Lower leg skin (tissue), 4 donors: Measurements from ENCODE around the gene SNRPB2. TPM values are rescaled to one million over a fixed set of nuclear protein-coding genes. Genes with fewer than 3 reads are reported as not detected.

Experiments
- DNase-seq, 2 donors: peaks; one replicate each; pipeline ENCODE4 v3.0.0-alpha.2; 2019; ENCODE audit warnings: low spot score in 2 of 2
- H3K4me3 ChIP-seq: fragments of 200-600 bp; sonication (generic); 2 replicates; pipeline ENCODE4 v1.5.1; 2017; ENCODE audit warnings: mild to moderate bottlenecking, low read depth; ENCODE audit not compliant: poor library complexity, severe bottlenecking
- CTCF ChIP-seq, 3 donors: fragments of 450-650 bp; IDR thresholded peaks; one replicate each; pipeline ENCODE4 v1.5.1; 2016; ENCODE audit warnings: antibody characterized with exemption in 3 of 3, mild to moderate bottlenecking in 3 of 3, moderate library complexity in 2 of 3
- POLR2A ChIP-seq, 2 donors: fragments of 450-650 bp; IDR thresholded peaks; one replicate each; pipeline ENCODE4 v1.6.1; 2016 to 2017; ENCODE audit warnings: antibody characterized with exemption in 2 of 2, mild to moderate bottlenecking in 1 of 2, moderate library complexity in 1 of 2
- WGBS, 2 donors: methylation state at CpG; one replicate each; pipeline ENCODE4 v1.1.5; 2018; 5-methylcytosine and 5-hydroxymethylcytosine counted together
- intact Hi-C: fragments of 100-400 bp; cut with DNase I; formaldehyde crosslinking; loops from one replicate; pipeline ENCODE4 v1.15.0; 2023; ENCODE audit warnings: low total_unique reads
- total RNA-seq, 4 donors: library from RNA; depleted of rRNA; stranded (reverse); fragments of >200 nt; gene quantifications; one replicate each; pipeline ENCODE4 v1.1.0, GENCODE V29; 2016

The SNRPB2 gene
- total RNA-seq, 4 donors from 2014 or later = 15.8 to 32.2 (median 19.7) TPM

- no peak overlapping the region for H3K4me3 ChIP-seq
- DNase-seq = no peak
- no peak for TF ChIP-seq CTCF (IDR thresholded peaks at IDR 0.05)
- TF ChIP-seq POLR2A (IDR thresholded peaks at IDR 0.05) = no peak
- intact Hi-C loops = no loop called here
Measured at GRCh38 chr20:16692442-16692841, 37.4 kb upstream of the SNRPB2 start.

- TF ChIP-seq CTCF (IDR thresholded peaks at IDR 0.05) (no peak), POLR2A (IDR thresholded peaks at IDR 0.05) (no peak)
- no peak overlapping the region for H3K4me3 ChIP-seq
- WGBS, 2 donors = 98 to 100% methylated on average over 1 of the region's 1 CpG
- DNase-seq = no peak
- intact Hi-C loops = no loop called here
Measured at GRCh38 chr20:16693278-16693677, 36.5 kb upstream of the SNRPB2 start.

- DNase-seq = no peak
- TF ChIP-seq CTCF (IDR thresholded peaks at IDR 0.05) (no peak), POLR2A (IDR thresholded peaks at IDR 0.05) (no peak)
- no peak overlapping the region for H3K4me3 ChIP-seq
- intact Hi-C loops = no loop called here
- 59 to 60% methylated on average over 3 of the region's 3 CpGs for WGBS, 2 donors
Measured at GRCh38 chr20:16694161-16694560, 35.7 kb upstream of the SNRPB2 start.

- H3K4me3 ChIP-seq = no peak overlapping the region
- TF ChIP-seq POLR2A (IDR thresholded peaks at IDR 0.05) (no peak), CTCF (IDR thresholded peaks at IDR 0.05) (no peak)
- WGBS, 2 donors = 53 to 61% methylated on average over 3 of the region's 3 CpGs
Measured at GRCh38 chr20:16695628-16696027, 34.2 kb upstream of the SNRPB2 start.

GRCh38 chr20:16699293-16699692 lies 30.5 kb upstream of the SNRPB2 start:
- DNase-seq = no peak
- H3K4me3 ChIP-seq = no peak overlapping the region
- WGBS, 2 donors = 73 to 74% methylated on average over 4 of the region's 4 CpGs
- intact Hi-C loops = no loop called here
- TF ChIP-seq CTCF (IDR thresholded peaks at IDR 0.05) (no peak), POLR2A (IDR thresholded peaks at IDR 0.05) (no peak)

More at GRCh38 chr20:16695628-16696027, 34.2 kb upstream of the SNRPB2 start:
- intact Hi-C loops = no loop called here
- DNase-seq = no peak

GRCh38 chr20:16701296-16701695 lies 28.5 kb upstream of the SNRPB2 start:
- no peak overlapping the region for H3K4me3 ChIP-seq
- DNase-seq = no peak
- TF ChIP-seq POLR2A (IDR thresholded peaks at IDR 0.05) (no peak), CTCF (IDR thresholded peaks at IDR 0.05) (no peak)
- intact Hi-C loops = no loop called here
- 79 to 89% methylated on average over 3 of the region's 3 CpGs for WGBS, 2 donors
